Caki2 (cell line): ENCODE results near the gene CRISP3. TPM values are rescaled to one million over a fixed set of nuclear protein-coding genes. Genes with fewer than 3 reads are reported as not detected.
"Not testable (repeated sequence)": the region's sequence is repeated elsewhere in the genome, so short reads cannot be mapped to it uniquely, and the experiment has no call there.

Experiments used
- DNase-seq: peaks from one replicate; pipeline ENCODE4 v3.0.0-alpha.2; 2015; ENCODE audit warnings: low read depth
- in situ Hi-C: cut with HindIII; loops from 2 replicates; pipeline ENCODE4 v1.10.0; 2016; ENCODE audit warnings: low sequenced_read_pairs, low pct_unique_long_range_greater_than_20kb, mixed read lengths
- total RNA-seq: library from RNA; depleted of rRNA; stranded (reverse); fragments of >200 nt; shearing (Covaris generic); gene quantifications from 2 replicates; pipeline ENCODE4 v1.2.3, GENCODE V29; 2014; ENCODE audit warnings: low replicate concordance; rRNA removed

The CRISP3 gene, protein sequence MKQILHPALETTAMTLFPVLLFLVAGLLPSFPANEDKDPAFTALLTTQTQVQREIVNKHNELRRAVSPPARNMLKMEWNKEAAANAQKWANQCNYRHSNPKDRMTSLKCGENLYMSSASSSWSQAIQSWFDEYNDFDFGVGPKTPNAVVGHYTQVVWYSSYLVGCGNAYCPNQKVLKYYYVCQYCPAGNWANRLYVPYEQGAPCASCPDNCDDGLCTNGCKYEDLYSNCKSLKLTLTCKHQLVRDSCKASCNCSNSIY
- total RNA-seq: not detected in 2 replicates

DNA sequence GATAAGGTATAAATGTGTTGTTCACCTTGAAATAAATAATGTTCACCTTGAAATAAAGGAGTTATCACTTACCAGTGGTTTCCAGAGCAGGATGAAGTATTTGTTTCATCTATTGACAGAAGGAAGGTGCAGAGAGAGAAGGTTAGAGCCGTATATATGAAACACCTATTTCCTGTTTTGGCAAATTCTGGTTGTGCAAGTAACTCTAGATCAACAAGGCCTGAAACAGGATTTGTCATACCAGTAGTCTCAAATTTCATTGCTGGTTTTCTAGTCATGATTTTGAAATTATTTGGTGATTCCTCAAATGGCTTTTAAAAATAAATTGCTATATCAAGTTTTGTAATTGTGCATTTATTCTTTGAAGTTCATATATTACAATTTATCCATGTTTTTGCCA is at the start of gene CRISP3:
CRISP3 (minus strand) TSS at position 130 of the 400 bp plus-strand sequence; CDS start at position 109, 21 bp downstream.
- in situ Hi-C loops: no loop called here
- no peak for DNase-seq

DNA sequence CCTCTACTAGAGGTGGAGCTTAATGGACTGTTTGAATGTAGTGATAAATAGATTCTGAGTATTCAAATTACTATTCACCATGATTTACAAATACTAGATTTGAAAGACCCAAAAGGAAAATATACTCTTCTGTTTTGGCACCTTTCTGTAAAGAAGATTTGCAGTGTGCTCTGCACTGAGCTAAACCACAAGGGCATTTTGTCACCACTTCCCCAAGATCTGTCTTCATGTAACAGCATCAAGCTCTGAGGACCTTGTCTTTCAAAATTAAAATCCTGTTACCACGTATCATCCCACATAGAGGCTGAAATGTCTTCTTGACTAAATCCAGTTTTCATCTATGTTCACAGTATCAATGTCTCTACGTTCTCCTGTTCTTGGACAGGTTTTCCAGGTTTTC is 46.2 kb upstream of the CRISP3 start:
- in situ Hi-C loops: no loop called here
- no peak for DNase-seq

DNA sequence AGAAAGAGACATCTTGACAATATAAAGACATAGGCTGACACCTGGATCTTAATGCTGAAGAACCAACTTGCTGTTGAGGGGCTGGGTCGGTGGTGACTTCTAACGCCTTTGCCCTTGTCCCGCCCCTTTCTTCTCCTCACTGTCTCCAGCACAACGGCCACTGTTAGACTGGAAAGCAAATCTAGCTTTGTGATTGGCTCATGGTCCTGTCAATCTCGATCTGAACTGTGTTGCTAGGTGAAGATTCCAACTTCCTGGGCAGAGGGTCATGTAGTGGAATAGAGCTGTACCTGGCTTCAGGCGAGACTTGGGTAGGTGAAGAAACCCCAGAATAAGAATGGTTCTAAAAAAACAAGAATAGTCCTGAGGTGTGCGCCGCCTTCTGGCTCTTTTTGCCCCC is 43.0 kb upstream of the CRISP3 start, which contains the start of gene PGK2:
PGK2 (minus strand) TSS at position 110 of the 400 bp plus-strand sequence; CDS start at position 12, 98 bp downstream.
- peak; percentile 11 for DNase-seq
- in situ Hi-C loops: no loop called here

DNA sequence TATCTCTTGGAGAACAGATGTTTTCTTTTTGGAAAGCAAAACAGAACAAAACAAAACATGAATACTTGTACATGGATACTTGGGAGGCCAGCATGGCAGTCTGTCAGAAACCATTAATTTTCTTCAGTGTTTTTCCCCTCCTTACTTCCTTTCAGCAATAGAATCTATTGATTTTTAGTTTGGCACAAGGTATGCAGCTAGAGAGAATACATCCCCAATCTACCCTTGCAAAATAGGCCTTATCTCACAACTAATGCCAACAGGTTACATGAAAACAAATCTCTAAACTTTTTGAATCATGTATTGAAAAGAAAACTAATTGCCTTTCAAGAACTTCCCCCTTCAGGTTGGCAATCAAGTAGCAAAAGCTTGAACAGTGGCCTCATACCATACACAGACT is 40.1 kb upstream of the CRISP3 start:
- in situ Hi-C loops: no loop called here

DNA sequence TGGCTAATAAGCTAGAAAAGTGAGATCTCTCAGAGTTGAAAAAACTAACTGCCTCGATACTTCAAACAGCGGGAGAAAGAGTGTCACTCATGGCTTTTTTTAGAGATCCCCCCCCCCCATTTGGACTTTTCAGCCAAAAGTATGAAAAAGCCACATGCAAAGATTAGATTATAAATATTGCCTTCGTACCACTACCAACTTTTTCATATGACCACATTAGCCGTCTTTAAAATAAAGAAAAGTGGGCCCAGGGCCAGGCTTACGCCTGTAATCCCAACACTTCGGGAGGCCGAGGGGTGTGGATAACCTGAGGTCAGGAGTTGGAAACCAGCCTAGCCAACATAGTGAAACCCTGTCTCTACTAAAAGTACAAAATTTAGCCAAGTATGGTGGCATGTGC is 38.5 kb upstream of the CRISP3 start:
- DNase-seq: no peak
- in situ Hi-C loops: no loop called here

More for the DNA sequence above, 40.1 kb upstream of the CRISP3 start:
- no peak for DNase-seq

DNA sequence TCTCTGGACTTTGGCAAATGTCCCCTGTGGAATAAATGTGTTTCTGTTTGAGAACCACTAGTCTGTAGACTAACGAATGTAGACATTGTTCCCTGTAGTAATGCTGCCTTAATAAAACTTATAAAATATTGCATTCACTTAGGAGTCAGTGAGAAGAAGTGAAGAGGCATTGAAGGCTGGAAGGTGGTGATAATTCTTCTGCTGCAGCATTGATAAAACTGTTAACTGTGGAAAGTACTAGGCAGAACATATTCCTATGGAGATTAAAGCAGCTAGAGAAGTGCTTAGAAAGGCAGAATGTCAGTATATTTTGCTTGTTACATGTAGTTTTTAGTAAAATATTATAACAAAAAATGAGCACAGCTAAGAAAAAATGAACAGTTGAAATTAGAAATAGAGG is 38.1 kb upstream of the CRISP3 start:
- in situ Hi-C loops: no loop called here
- no peak for DNase-seq

DNA sequence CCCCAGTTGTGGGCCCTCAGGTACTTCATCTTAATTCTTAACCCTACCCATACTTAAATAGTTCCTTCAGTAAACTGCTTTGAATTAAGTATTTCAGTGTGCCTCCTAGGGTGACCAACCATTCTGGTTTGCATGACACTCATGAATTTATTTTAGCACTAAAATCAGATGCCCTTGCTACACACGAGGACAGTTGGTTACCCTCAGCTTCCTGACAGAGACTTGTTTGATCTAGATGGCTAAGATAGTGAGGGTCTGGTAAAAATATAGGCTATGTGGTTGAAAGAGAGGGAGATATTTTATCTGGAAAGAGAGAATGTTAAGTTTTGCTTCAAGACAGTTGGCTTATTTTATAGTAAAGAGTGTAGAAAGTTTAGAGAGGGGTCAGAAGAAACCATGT is 32.3 kb upstream of the CRISP3 start:
- DNase-seq: no peak
- in situ Hi-C loops: no loop called here

DNA sequence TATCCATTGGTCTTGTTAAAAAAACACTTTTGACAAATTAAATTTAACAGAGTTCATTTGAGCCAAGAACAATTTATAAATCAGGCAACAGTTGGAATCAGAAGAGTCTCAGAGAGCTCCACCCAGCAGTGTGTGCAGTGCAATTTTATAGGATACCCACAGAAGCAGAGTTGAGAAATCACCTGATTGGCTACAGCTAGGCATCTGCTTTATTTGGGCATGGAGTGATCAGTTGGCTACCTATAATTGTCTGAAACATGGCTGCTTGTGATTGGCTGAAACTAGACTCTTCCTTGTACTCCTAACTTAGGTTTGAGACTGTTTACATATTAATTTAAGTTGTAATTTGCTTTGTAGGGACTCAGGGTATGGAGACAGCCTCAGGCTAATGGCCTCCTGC is 30.9 kb upstream of the CRISP3 start:
- DNase-seq: no peak
- in situ Hi-C loops: no loop called here

DNA sequence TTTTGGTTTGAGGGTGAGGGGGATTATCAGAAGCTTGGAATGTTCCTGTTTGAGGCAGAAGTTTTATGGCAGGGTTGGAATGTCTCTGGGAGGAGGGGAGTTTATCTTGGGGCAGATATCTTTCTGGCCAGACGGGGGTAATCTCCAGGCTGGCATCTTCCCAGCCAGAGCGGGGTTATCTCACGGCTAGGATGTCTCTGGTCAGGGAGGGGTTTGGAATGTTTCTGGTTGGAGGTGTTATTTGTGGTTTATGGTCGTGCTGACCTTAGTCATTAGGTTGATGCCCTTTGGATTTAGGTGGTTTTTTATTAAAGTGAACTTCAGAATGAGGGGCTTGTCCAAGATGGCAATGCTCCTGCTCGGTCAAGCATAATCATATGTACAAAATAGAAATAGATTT is 28.1 kb upstream of the CRISP3 start:
- in situ Hi-C loops: no loop called here
- no peak for DNase-seq

DNA sequence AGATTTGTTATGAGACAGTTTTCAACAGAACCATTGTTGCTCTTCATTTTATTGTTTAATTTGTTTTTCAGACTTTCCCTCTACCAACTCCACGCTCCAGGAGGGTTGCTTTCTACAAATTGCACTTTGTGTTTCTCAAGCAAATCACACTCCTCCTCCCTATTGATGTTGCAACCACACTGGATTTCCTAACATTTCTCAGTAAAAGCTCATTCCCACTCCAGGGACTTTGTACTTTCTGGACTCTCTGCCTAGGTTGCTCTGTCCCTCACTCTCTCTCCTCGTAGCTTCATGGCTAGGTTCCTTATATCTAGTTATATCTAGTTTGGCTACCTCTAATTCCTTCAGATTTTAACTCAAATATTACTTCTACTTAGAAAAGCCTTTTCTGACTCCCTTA is 22.6 kb upstream of the CRISP3 start:
- no peak for DNase-seq
- in situ Hi-C loops: no loop called here

DNA sequence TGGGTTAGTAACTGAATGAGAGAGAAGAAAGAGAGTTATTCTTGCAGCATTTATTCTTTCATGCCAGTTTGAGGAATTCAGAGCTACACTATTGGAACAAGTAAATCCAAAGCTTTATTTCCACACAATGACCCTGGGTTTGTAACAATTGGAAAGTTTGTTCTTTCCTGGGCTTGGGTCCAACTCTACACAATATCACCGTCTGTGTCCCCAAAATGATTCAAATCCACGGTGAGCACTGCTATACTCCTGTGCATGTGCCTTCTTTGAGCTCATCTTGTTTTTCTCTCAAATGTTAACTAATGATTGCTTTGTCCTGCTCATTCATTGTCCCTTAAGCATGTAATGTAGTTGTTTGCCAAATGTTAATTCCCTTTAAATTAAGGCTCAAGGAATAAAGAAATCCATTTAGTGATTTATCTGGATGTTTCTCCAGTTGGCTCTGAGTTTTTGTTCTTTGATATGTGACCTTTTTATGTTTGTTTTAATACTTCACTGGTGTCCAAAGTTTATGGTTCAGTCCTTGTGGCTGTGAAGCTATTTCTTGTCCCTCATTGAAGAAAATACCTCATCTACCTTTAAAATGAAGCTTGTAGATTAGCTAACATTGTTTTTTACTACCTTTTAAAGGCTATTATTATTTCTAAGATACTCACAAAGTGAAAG is 20.5 kb upstream of the CRISP3 start:
- no peak for DNase-seq
- in situ Hi-C loops: no loop called here

DNA sequence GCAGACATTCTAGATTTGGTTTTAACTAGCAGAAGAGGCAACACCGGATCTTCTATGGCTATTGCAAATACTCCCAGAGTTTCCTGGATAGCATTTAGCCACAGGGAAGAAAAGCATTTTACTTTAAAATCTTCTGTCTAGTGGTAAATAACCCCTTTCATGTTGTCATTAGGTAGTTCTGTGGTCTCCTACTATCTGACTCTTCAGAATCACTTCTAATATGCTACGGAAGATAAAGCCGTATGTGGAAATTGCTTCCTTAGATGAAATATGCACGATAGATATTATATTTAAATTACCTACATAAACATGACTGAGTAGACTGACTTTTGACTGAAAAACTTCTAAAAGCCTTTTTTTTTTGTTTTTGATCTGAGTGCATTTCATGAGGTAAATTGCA is 759 bp downstream of the CRISP3 start:
- DNase-seq: no peak
- in situ Hi-C loops: no loop called here

DNA sequence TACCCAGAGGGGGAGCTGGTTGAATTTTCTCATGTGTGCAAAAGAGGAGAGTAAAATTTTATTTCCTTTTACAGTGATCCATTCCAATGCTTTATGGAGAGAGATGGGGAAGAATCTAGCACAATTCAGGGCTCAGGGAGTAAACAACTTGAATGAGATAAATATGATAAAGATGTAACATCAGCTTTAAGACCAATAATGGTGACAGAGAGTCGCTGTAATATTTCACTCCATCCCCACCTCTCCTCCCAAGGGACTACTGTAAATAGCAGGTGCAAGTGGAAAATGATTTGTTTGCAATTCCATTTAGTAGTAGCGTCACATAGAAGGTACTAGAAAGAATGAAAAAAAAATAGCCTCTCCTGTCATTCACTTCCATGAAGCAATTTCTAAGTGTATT is 4.8 kb downstream of the CRISP3 start:
- DNase-seq: no peak
- in situ Hi-C loops: no loop called here

DNA sequence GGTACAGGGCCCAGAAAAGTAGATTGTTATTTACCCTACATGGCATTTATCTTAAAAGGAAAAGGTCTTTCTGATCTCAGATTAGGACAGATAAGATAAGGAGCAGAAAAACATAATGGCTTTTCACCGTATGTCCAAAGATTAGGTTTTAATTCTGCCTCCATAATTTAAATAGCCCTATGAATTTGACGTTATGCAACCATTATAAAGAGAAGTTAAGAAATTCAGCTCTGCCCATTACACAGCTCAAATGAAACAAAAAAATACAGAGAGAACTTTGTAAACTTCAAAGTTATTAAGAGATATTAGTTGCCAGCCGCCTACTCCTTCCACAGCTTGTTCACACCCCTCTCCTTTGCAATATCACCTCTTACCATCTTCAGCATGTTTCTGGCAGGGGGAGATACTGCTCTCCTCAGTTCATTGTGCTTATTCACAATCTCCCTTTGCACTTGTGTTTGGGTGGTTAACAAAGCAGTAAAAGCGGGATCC is 8.1 kb downstream of the CRISP3 start:
- in situ Hi-C loops: no loop called here
- DNase-seq: no peak

DNA sequence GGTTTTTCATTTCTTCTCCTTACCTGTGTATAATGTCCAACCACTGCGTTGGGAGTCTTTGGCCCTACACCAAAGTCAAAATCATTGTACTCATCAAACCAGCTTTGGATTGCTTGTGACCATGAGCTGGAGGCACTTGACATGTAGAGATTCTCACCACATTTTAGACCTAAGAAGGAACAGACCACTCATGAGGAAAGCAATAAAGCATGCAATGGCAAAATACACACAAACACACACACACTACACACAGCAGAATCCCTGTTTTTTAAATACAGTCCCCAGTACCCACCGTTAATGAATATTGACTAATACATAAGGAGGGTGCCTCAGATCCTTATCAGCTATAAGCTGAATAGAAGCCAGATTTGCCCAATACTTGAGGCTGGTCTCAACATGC is 10.5 kb downstream of the CRISP3 start:
- in situ Hi-C loops: no loop called here
- DNase-seq: no peak

DNA sequence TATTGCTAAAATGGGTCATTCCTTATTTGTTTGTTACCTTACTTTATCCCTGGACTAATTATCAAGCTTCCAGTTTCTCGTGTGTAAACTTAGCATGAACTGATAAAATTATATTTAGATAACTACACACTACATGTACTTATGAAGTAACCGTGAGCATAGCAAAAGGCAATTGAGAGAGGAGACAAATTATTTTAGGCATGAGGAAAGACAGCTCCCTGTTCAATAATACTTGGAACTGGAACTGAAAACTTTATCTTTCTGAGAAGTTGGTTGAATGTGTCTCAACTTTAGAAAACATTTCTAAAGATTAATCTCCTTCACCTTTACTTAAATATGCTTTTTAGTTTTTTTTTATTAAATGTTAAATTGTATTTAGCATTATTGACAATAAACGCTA is 11.4 kb downstream of the CRISP3 start:
- in situ Hi-C loops: no loop called here

DNA sequence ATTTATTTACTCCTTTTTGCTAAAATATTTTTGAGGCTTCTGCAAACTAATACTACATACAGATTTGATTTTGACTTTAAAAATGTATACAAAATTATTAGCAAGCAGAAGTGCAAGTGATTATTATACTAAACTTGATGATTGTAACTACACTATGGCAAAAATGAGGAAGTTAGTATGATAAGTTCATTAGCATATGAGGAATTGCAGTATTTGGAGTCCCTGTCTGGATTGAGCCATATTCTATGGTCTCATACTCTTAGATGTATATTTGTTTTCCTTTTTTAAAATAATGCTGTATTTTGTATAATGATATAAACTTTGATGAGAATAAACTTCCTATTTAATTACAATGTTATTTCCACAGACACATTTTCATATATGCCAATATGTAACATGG is 13.9 kb downstream of the CRISP3 start:
- no peak for DNase-seq
- in situ Hi-C loops: no loop called here

More for the DNA sequence above, 11.4 kb downstream of the CRISP3 start:
- DNase-seq: no peak

DNA sequence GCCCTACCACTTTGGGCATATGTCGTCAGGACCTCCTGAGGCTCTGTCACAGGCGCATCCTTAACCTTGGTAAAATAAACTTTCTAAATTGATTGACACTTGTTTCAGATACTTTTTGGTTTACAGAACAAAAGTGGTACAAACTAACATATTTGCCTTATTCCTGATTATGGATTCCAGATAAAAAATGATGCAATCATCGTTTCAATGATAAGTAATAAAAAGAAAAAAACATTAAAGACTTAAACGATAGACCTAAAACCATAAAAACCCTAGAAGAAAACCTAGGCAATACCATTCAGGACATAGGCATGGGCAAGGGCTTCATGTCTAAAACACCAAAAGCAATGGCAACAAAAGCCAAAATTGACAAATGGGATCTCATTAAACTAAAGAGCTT is 20.3 kb downstream of the CRISP3 start:
- in situ Hi-C loops, DNase-seq: not testable (repeated sequence)

DNA sequence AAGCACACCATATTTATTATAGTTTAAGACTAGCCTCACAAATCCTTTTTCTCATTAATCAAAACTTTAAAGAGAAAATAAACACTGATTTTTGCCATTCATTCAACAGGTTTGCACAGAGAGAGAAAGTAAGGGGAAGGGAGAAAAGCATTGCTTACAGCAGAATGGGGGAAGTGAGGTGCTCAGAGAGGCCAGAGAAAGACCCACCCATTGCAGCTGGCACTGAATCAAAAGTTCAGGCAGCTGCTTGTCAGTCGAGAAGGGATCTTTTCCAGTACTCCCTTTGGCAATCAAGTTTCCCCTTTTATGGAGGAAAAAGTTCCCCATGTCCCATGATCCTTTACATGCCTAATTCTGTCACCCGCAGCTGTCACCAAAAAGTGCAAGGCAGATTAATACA is 22.9 kb downstream of the CRISP3 start:
- no peak for DNase-seq
- in situ Hi-C loops: no loop called here

DNA sequence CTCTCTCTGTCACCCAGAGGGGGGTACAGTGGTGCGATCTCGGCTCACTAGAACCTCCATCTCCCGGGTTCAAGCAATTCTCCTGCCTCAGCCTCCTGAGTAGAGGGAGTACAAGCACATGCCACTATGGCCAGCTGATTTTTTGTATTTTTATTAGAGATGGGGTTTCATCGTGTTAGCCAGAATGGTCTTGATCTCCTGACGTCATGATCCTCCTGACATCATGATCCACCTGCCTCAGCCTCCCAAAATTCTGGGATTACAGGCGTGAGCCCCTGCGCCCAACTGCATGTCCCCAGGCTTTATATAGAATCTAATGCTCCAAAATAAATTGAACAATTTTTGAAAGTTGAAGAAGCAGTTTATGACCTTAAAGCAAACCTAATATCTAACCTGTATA is 23.8 kb downstream of the CRISP3 start:
- in situ Hi-C loops: no loop called here
- DNase-seq: no peak
